HS-5 (cell line): Measurements from ENCODE around the gene COQ4.
"Not testable (repeated sequence)": the region's sequence is repeated elsewhere in the genome, so short reads cannot be mapped to it uniquely, and the experiment has no call there.

ENCODE experiments used
- DNase-seq: peaks from one replicate; pipeline ENCODE4 v3.0.0-alpha.2; 2012; ENCODE audit warnings: low read depth

Gene COQ4

DNA sequence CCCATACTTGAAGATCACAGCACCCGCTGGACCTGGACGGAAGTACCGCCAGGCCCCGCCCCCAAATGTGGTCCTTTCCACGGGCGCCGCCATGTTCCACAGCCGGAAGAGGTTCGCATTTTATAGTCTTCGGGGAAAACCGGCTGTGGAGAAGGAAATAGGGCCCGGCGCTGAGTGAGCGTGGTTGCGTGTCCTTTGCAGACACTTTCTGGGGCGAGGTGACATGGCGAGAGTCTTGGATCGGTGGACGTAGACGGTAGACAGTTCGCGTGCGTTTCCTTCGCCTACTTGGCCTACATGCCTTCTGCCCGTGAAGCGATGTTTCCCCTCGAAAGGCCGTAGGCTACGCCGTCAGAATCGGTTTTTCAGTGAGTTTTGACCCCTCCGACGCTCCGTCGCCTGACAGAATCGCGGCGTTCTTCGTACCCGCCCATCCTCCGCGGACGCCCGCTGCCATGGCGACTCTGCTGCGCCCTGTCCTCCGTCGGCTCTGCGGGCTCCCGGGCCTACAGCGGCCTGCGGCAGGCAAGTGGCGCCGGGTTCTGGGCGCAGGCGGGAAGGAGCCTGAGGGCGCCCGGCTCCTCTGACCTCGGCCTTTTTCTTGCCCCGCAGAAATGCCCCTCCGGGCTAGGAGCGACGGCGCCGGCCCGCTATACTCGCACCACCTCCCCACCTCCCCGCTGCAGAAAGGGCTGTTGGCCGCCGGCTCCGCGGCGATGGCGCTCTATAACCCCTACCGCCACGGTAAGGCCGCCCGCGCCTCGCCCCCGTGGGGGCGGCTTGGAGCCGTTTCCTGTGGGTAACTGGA lies at the start of gene COQ4, which contains the start of gene TRUB2:
Gene COQ4, plus strand, starts transcription at position 436 of the 808 bp plus-strand sequence. Its CDS starts 20 bp downstream, at position 456.
Gene TRUB2, minus strand, starts transcription at position 44 of the 808 bp plus-strand sequence. Its CDS starts 39 bp downstream, at position 5.
- DNase-seq: peak; percentile 93

DNA sequence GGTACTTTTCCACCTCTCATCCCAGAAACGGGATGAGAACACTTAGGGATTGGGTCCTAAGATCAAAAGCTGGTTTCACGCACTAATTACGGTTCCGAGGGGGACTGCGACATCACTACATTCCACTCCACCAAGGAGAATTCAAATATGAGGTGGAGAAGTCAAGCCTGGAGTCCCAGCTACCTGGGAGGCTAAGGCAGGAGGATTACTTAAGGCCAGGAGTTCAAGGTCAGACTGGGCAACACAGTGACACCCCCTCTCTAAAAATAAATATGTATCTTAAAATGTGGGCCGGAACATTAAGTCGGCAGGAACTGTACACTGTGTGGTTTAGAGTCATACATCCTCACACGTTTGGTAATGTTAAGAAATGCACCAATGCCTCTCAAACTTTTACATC lies 48.4 kb upstream of the COQ4 start:
- DNase-seq: no peak

DNA sequence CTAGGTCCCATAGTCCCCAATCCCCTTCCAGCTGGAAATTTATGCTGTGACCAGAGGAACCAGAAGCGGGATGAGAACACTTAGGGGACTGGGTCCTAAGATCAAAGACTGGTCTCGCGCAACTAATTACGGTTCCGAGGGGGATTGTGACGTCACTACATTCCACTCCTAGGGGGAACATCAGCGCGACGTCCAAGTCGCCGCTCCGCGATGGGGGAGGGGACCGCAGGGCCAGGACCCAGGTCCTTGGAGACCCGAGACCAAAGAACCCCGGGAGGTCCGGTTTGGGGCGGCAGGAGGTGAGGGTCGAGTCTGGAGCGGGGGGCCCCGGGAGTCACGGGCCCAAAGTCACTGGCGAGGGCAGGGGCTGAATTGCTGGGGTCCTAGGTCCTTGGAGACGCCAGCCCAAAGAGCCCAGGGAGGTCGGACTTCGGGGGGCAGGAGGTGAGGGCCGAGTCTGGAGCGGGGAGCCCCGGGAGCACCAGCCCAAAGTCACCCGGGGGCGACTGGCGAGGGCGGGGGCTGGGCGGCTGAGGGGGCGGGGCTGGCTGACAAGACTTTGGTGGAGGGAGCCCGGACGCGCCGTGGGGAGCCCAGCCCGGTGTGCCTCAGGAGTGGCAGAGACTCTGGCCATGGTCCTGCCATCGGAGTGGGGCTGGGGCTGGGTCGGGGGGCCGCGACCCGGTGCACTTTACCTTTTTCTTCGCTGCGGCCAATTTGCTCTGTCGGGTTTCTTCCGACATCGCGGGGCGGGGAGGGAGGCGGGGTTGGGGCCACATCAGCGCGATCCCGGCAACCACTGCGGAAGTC lies 47.2 kb upstream of the COQ4 start, which contains the start of gene GOLGA2:
Gene GOLGA2, minus strand, starts transcription at position 810 of the 810 bp plus-strand sequence. Its CDS starts 31 bp downstream, at position 779.
- no peak for DNase-seq

- DNase-seq: peak; percentile 99
Measured at GRCh38 chr9:128276008-128276573, 46.5 kb upstream of the COQ4 start, which contains the start of gene SWI5. TSS of gene SWI5 (plus strand) at chr9:128276276.

- no peak for DNase-seq
Measured at GRCh38 chr9:128276574-128277270, 45.9 kb upstream of the COQ4 start.

DNA sequence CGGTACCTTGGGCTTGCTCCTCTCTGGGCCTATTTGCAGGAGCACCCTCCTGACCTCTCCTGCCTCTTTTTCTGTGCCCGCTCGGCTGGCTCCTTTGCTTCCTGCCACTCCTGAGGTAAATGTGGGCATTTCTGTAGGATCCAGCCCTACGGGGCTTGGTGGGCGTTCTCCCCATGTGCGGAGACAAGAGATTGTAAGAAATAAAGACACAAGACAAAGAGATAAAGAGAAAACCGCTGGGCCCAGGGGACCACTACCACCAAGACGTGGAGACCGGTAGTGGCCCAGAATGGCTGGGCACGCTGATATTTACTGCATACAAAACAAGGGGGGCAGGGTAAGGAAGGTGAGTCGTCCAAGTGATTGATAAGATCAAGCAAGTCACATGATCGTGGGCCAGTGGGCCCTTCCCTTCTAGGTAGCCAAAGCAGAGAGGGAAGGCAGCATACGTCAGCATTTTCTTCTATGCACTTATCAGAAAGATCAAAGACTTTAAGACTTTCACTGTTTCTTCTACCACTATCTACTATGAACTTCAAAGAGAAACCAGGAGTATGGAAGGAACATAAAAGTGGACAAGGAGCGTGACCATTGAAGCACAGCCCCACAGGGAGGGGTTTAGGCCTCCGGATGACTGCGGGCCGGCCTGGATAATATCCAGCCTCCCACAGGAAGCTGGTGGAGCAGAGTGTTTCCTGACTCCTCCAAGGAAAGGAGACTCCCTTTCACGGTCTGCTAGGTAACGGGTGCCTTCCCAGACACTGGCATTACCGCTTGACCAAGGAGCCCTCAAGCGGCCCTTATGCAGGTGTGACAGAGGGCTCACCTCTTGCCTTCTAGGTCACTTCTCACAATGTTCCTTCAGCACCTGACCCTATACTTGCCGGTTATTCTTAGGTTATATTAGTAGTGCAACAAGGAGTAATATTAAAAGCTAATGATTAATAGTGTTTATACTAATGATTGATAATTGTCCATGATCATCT lies 43.3 kb upstream of the COQ4 start:
- not testable (repeated sequence) for DNase-seq

DNA sequence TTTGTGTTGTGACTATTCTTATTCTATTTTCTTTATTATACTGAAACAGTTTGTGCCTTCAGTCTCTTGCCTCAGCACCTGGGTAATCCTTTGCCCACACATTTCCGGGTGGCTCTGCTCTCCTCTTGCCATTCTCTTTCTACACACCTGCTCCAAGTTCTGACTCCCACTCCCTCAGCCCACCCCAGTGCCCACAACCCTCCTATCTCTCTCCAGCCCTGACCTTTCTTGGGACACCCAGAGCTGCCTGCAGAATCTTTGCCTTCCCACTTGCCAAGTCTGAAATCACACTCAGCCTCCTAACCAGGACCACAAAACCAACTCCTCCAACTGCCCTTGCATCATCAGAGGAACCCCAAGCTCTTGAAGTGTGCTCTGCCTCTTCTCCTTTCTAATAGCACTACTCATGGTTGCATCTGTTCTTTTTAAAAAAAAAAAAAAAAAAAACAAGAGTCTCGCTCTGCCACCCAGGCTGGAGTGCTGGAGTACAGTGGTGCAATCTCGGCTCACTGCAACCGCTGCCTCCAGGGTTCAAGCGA lies 42.5 kb upstream of the COQ4 start:
- DNase-seq: no peak

- peak; percentile 82 for DNase-seq
Measured at GRCh38 chr9:128282500-128282899, 40.1 kb upstream of the COQ4 start.

- DNase-seq: no peak
Measured at GRCh38 chr9:128285033-128285784, 37.4 kb upstream of the COQ4 start.

DNA sequence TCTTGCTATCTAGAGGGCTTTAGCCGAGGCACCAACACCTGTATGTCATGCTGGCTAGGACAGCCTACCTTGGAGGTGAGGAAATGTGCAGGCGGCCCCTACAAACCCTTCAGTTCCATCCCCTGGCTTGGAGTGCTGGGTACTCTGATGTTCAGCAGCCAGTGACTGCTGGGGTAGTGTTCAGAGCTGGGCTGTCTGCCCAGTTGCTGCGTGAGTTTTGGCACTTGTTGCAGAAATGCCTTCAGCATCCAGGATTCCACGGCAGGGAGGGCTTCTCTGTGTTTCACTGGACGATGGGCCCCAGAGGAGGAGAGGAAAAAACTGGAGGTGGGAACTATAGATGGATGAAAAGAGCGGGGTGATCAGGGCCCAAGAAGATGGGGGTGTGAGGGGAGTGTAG lies 36.2 kb upstream of the COQ4 start:
- DNase-seq: no peak

DNA sequence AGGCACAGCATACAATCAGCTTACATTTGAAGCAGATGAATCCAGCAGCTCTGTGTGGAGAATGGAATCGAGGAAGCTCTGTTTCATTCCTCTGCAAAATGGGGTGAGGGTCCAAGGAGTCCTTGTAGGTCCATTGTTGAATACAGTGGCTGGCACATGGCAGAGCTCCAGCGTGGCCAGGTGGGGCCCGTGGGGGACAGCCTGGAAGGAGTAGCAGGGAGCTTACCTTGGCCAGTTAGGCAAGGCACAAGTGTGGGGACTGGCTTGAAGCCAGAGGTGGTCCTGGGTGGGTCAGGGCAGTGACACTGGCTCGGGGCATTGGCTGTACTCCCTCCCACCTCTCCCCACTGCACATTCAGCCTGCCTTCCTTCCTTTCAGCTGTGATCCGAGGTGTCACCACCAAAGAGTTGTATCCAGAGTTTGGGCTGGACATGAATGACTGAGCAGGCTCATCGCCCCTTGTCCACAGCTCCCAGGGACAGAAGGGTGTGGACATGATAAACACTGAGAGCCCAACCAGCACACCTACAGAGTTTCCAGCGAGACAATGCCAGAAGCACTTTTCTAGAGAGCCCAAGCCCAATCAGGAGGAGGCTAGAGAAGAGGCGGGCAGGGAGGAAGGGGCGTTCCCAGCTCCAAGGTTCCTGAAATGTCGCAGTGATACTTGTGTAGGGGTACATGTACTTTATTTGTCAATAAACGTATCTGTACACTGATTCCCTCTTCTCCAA lies 34.2 kb upstream of the COQ4 start:
- no peak for DNase-seq

DNA sequence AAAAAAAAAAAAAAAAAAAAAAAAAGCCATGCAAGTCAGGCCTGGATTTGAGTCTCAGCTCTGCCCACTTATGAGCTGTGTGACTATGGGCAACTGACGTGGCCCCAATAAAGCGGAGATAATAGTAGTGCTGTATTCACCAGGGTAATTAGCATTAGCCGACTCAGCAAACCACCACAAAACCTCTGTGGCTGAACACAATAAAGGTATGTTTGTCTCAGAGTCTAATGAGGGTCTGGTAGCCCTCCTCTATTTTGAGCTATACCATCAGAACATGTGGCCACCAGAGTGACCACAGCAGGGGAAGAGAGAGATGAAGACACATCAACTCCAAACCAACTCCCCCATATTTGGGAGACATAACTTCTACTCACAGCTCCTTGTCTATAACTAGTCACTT lies 30.6 kb upstream of the COQ4 start:
- DNase-seq: no peak

GRCh38 chr9:128293091-128293490 lies 29.5 kb upstream of the COQ4 start:
- DNase-seq: no peak

GRCh38 chr9:128294142-128294541 lies 28.5 kb upstream of the COQ4 start:
- no peak for DNase-seq

DNA sequence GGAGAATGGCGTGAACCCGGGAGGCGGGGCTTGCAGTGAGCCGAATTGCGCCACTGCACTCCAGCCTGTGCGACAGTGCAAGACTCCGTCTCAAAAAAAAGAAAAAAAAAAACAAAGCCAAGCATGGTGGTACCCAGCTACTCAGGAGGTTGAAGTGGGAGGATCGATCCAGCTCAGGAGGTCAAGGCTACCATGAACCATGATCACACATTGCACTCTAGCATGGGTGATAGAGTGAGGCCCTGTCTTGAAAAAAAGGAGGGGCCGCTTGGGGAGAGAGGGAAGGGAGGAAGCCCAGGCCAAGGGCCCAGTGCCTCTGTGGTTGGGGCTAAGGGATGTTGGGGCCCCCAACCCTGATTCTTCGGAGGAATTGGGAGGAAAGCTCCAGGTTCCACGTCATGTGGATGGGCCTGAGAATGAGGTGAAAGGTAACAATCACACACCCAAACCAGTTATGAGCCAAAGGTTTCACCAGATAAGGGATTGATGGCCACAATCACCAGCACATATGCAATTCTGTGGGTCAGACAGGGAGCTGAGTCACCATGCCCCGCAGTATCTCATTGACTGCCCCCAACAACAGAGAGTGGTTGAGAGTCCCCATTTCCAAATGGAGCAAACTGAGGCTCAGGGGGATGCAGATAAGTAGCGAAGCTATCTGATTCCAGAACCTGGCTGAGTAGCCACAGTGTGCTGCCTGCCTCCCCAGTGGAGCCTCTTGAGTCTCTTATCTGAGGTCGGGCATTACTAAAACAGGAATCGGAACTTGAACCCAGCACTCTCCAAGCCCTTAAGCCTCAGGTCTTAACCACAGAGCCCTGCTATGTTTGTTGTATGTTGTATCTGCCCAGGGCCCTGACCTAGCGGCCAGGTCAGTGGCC lies 26.1 kb upstream of the COQ4 start:
- no peak for DNase-seq

- no peak for DNase-seq
Measured at GRCh38 chr9:128297221-128297773, 25.3 kb upstream of the COQ4 start.
